HL-60 (cell line): ENCODE measurements around the gene DERA.

Experiments
- DNase-seq, 2 experiments: peaks; one replicate each; pipeline ENCODE4 v3.0.0-alpha.2; 2010 to 2020; ENCODE audit warnings: low read depth in 1 of 2, low spot score in 1 of 2
- H3K27ac ChIP-seq: fragments of 250-450 bp; sonication (Bioruptor Pico); replicated peaks from 2 replicates; pipeline ENCODE4 v1.5.1; 2020; ENCODE audit warnings: mild to moderate bottlenecking, moderate library complexity
- H3K27me3 ChIP-seq: fragments of 250-450 bp; sonication (Bioruptor Pico); 2 replicates; pipeline ENCODE4 v1.5.1; 2021; ENCODE audit warnings: mild to moderate bottlenecking, moderate library complexity; ENCODE audit not compliant: insufficient read depth, poor library complexity, severe bottlenecking
- H3K4me3 ChIP-seq: replicated peaks from 2 replicates; pipeline ENCODE4 v1.5.1; 2011; ENCODE audit warnings: mild to moderate bottlenecking, control low read depth, low read length; ENCODE audit not compliant: insufficient read depth
- CTCF ChIP-seq: IDR thresholded peaks from one replicate; pipeline ENCODE4 v1.5.1; 2011; ENCODE audit warnings: low read length, control low read depth, inconsistent platforms; ENCODE audit not compliant: insufficient read depth
- GABPA ChIP-seq: IDR thresholded peaks from 2 replicates; pipeline ENCODE4 v1.6.1; 2012; ENCODE audit warnings: low read depth
- POLR2AphosphoS5 ChIP-seq: IDR thresholded peaks from 2 replicates; pipeline ENCODE4 v1.6.1; 2012; ENCODE audit warnings: low read depth
- SPI1 ChIP-seq: IDR thresholded peaks from 2 replicates; pipeline ENCODE4 v1.6.1; 2012; ENCODE audit warnings: low read depth, mild to moderate bottlenecking, borderline replicate concordance
- TF ChIP-seq, protein P1 (sequence below): IDR thresholded peaks from 2 replicates; pipeline ENCODE4 v1.6.1; 2012; ENCODE audit warnings: low read depth; ENCODE audit not compliant: insufficient replicate concordance

DERA gene

GRCh38 chr12:15932971-15933370, 21.8 kb downstream of the DERA start:
- no peak for TF ChIP-seq SPI1
- no peak for TF ChIP-seq POLR2AphosphoS5
- no peak for TF ChIP-seq CTCF
- TF ChIP-seq, protein P1, sequence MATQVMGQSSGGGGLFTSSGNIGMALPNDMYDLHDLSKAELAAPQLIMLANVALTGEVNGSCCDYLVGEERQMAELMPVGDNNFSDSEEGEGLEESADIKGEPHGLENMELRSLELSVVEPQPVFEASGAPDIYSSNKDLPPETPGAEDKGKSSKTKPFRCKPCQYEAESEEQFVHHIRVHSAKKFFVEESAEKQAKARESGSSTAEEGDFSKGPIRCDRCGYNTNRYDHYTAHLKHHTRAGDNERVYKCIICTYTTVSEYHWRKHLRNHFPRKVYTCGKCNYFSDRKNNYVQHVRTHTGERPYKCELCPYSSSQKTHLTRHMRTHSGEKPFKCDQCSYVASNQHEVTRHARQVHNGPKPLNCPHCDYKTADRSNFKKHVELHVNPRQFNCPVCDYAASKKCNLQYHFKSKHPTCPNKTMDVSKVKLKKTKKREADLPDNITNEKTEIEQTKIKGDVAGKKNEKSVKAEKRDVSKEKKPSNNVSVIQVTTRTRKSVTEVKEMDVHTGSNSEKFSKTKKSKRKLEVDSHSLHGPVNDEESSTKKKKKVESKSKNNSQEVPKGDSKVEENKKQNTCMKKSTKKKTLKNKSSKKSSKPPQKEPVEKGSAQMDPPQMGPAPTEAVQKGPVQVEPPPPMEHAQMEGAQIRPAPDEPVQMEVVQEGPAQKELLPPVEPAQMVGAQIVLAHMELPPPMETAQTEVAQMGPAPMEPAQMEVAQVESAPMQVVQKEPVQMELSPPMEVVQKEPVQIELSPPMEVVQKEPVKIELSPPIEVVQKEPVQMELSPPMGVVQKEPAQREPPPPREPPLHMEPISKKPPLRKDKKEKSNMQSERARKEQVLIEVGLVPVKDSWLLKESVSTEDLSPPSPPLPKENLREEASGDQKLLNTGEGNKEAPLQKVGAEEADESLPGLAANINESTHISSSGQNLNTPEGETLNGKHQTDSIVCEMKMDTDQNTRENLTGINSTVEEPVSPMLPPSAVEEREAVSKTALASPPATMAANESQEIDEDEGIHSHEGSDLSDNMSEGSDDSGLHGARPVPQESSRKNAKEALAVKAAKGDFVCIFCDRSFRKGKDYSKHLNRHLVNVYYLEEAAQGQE = no peak
- TF ChIP-seq GABPA = no peak
- Histone ChIP-seq H3K27ac (no peak overlapping the region), H3K27me3 (no peaks in the 10 kb centered on the region), H3K4me3 (no peak overlapping the region)
- DNase-seq = no peak

DNA sequence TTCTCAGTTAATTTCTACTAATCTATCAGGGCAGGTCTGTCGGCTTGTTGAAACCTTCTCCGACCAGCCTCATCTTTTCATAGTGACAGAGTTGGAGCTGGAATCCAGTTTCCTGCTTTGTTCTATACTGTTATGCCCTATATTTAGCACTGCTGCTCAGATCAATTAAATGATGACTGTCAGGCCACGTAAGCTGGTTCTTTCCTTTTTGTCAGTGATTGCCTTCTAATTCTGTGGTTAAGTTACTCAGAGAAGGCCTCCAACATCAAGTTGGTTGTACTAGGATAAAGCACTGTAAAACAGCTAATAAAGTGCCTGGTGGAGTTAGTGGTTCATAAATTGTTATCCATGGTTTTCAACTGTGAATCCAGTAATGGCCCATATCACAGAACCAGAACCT, 22.6 kb downstream of the DERA start:
- H3K4me3 ChIP-seq = no peak overlapping the region
- no peaks in the 10 kb centered on the region for H3K27me3 ChIP-seq
- H3K27ac ChIP-seq = no peak overlapping the region
- no peak for TF ChIP-seq POLR2AphosphoS5
- TF ChIP-seq, protein P1 = no peak
- TF ChIP-seq GABPA = no peak
- TF ChIP-seq CTCF = no peak
- no peak for TF ChIP-seq SPI1
- DNase-seq = no peak

- Histone ChIP-seq H3K27ac (no peak overlapping the region), H3K4me3 (no peak overlapping the region), H3K27me3 (no peaks in the 10 kb centered on the region)
- TF ChIP-seq POLR2AphosphoS5 (no peak), CTCF (no peak), GABPA (no peak), SPI1 (no peak)
- TF ChIP-seq, protein P1 = no peak
- DNase-seq = no peak
These were observed 25.6 kb downstream of the DERA start for GRCh38 chr12:15936751-15937150.
